Loucy (cell line): ENCODE measurements around the gene SPTB.

Experiments used
- H2AFZ ChIP-seq: fragments of 200-600 bp; sonication (generic); 2 replicates; pipeline ENCODE4 v1.6.0; 2016; ENCODE audit warnings: antibody characterized with exemption, mild to moderate bottlenecking, low read length, moderate library complexity
- H3F3A ChIP-seq: fragments of 200-600 bp; 2 replicates; pipeline ENCODE4 v1.6.0; 2016; ENCODE audit warnings: antibody characterized with exemption, low read depth, mild to moderate bottlenecking
- H3K27me3 ChIP-seq: fragments of 200-600 bp; sonication (generic); 2 replicates; pipeline ENCODE4 v1.6.1; 2014; ENCODE audit warnings: low read length, mild to moderate bottlenecking; ENCODE audit not compliant: insufficient read depth, poor library complexity, severe bottlenecking
- H3K36me3 ChIP-seq: fragments of 200-600 bp; sonication (generic); 2 replicates; pipeline ENCODE4 v1.6.1; 2016; ENCODE audit warnings: low read length; ENCODE audit not compliant: insufficient read depth
- H3K4me1 ChIP-seq: fragments of 200-600 bp; sonication (generic); 2 replicates; pipeline ENCODE4 v1.5.1; 2014; ENCODE audit warnings: low read length, mild to moderate bottlenecking; ENCODE audit not compliant: insufficient read depth, poor library complexity, severe bottlenecking
- H3K4me2 ChIP-seq: fragments of 200-600 bp; sonication (generic); 2 replicates; pipeline ENCODE4 v1.6.0; 2014; ENCODE audit warnings: antibody characterized with exemption, low read length, low read depth, mild to moderate bottlenecking; ENCODE audit not compliant: poor library complexity, severe bottlenecking
- H3K4me3 ChIP-seq: fragments of 200-600 bp; sonication (generic); 2 replicates; pipeline ENCODE4 v1.5.1; 2014; ENCODE audit warnings: low read length, mild to moderate bottlenecking, mixed read lengths; ENCODE audit not compliant: poor library complexity, severe bottlenecking
- H3K79me2 ChIP-seq: fragments of 200-600 bp; sonication (generic); 2 replicates; pipeline ENCODE4 v1.6.1; 2014; ENCODE audit warnings: low read length; ENCODE audit not compliant: insufficient read depth
- H3K9ac ChIP-seq: fragments of 200-600 bp; sonication (generic); 2 replicates; pipeline ENCODE4 v1.6.0; 2014; ENCODE audit warnings: mild to moderate bottlenecking, low read depth, low read length, moderate library complexity; ENCODE audit not compliant: poor library complexity, severe bottlenecking
- H3K9me2 ChIP-seq: fragments of 200-600 bp; sonication (generic); replicated peaks from 2 replicates; pipeline ENCODE4 v1.6.1; 2016; ENCODE audit warnings: low read depth, low read length, mixed read lengths
- H3K9me3 ChIP-seq: fragments of 200-600 bp; sonication (generic); 2 replicates; pipeline ENCODE4 v1.6.1; 2014; ENCODE audit warnings: mild to moderate bottlenecking, antibody characterized with exemption, low read length, low read depth; ENCODE audit not compliant: insufficient read depth
- H4K20me1 ChIP-seq: fragments of 200-600 bp; sonication (generic); 2 replicates; pipeline ENCODE4 v1.6.0; 2014; ENCODE audit warnings: antibody characterized with exemption, low read length, mild to moderate bottlenecking; ENCODE audit not compliant: insufficient read depth, poor library complexity, severe bottlenecking
- CTCF ChIP-seq: fragments of 200-600 bp; sonication (generic); conservative IDR thresholded peaks from 2 replicates; pipeline ENCODE4 v1.5.1; 2014; ENCODE audit warnings: mild to moderate bottlenecking, antibody characterized with exemption, low read length
- EZH2phosphoT487 ChIP-seq: fragments of 200-600 bp; IDR thresholded peaks from 2 replicates; pipeline ENCODE4 v1.6.1; 2018; ENCODE audit warnings: antibody characterized with exemption, mild to moderate bottlenecking, moderate library complexity, borderline replicate concordance

Gene SPTB

DNA sequence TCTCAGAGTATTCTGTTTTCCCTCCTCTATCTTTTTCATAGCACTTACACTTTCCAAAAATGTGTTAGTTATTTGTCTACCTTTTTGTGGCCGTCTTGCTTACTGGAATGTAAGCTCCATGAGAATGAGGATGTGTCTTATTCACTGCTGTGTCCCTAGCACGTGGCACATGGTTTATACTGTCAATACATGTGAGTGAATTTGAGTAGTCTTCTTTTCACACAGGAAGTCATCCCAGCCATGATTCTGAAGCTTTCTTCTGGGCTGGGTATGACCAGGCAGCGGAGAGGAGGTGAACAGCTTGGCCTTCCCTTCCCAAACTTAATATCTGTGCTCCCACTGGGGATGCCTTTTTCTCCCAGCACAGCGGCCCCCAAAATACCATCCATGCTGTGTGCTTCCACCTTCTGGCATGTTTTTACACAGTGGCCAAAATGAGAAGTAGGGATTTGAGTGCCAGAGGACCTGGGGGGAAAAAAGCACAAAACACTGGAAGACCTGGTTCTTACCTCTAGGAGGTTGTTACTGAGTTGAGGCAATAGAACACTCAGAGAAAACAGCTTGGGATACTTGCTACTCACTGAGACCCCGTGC is 165.2 kb downstream of the SPTB start:
- H2AFZ ChIP-seq: no peak overlapping the region
- H3K4me3 ChIP-seq: no peak overlapping the region
- no peaks in the 10 kb centered on the region for H3F3A ChIP-seq
- no peak overlapping the region for H3K4me2 ChIP-seq
- no peak overlapping the region for H3K9ac ChIP-seq
- H3K27me3 ChIP-seq: no peaks in the 10 kb centered on the region
- TF ChIP-seq CTCF: no peak
- no peak for TF ChIP-seq EZH2phosphoT487
- no peaks in the 10 kb centered on the region; the same call in 1 of the 2 replicates for H3K36me3 ChIP-seq
- H3K9me3 ChIP-seq: peaks cover 17% of the 10 kb centered on the region
- peaks cover 40% of the 10 kb centered on the region for H3K4me1 ChIP-seq
- H3K79me2 ChIP-seq: peaks cover 96% of the 10 kb centered on the region
- H4K20me1 ChIP-seq: no peaks in the 10 kb centered on the region
- no peaks in the 10 kb centered on the region for H3K9me2 ChIP-seq

DNA sequence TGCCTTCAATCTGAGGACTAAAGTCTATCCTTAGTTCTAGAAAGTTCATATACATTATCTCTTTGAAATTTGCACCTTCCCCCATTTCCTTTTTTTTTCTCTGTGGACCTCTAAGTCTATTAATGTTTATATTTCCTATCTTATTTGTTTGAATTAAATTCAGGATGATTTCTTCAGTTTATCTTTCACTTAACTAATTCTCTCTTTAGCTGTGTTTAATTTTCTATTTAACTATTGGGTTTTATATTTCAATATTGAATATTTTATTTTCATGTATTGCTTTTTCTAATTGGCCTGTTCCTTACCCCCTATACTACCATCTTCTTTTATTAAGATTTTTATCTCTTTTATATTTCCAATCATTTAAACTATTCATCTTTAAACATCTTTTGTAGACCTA is 166.0 kb downstream of the SPTB start:
- H4K20me1 ChIP-seq: no peaks in the 10 kb centered on the region
- no peak overlapping the region for H3K4me3 ChIP-seq
- H3K36me3 ChIP-seq: no peaks in the 10 kb centered on the region; the same call in 1 of the 2 replicates
- peaks cover 95% of the 10 kb centered on the region for H3K79me2 ChIP-seq
- no peaks in the 10 kb centered on the region for H3K9me2 ChIP-seq
- no peak for TF ChIP-seq CTCF
- no peak for TF ChIP-seq EZH2phosphoT487
- peaks cover 4% of the 10 kb centered on the region; the same call in 1 of the 2 replicates for H3F3A ChIP-seq
- no peak overlapping the region for H2AFZ ChIP-seq
- no peak overlapping the region for H3K4me2 ChIP-seq
- H3K4me1 ChIP-seq: peaks cover 48% of the 10 kb centered on the region
- H3K9me3 ChIP-seq: peaks cover 17% of the 10 kb centered on the region
- no peaks in the 10 kb centered on the region for H3K27me3 ChIP-seq
- H3K9ac ChIP-seq: no peak overlapping the region

DNA sequence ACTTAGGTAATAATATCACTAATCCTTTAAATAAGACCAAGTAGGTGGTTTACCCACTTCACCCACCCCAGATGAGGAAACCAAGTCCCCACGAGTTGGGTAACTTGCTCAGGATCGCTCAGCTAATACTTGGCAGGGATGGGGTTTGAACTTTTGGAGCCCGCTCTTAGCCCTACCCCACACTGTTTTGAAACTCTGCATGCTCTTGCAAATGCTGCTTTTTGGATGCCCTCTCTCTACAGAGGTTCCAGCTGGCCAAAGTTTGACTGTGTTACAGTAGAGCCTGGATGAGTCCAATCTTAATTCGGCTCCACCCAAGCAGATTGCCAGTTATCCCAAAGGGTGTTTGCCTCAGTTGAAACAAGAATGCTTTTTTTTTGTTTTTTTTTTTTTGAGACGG is 168.7 kb downstream of the SPTB start:
- Histone ChIP-seq H3F3A (peaks cover 10% of the 10 kb centered on the region; the same call in 1 of the 2 replicates), H2AFZ (no peak overlapping the region), H3K4me2 (no peak overlapping the region), H3K9ac (no peak overlapping the region), H3K4me1 (peaks cover 48% of the 10 kb centered on the region), H3K9me3 (peaks cover 17% of the 10 kb centered on the region), H4K20me1 (no peaks in the 10 kb centered on the region), H3K79me2 (peaks cover 76% of the 10 kb centered on the region), H3K36me3 (no peaks in the 10 kb centered on the region; the same call in 1 of the 2 replicates), H3K4me3 (no peak overlapping the region), H3K9me2 (no peaks in the 10 kb centered on the region), H3K27me3 (no peaks in the 10 kb centered on the region)
- no peak for TF ChIP-seq EZH2phosphoT487
- TF ChIP-seq CTCF: no peak
